Measurements from ENCODE around the gene YIPF2. TPM values are rescaled to one million over a fixed set of nuclear protein-coding genes. Genes with fewer than 3 reads are reported as not detected.
A peak's percentile ranks its signal among the peaks of the same experiment; 100 is the strongest.

Gene YIPF2
- total and polyA plus RNA-seq, 2 donors from 2014 or later = 64.7 to 70.3 TPM

- H3K4me1 ChIP-seq (ENCODE audit: control insufficient read depth in 2 of 3, insufficient read depth in 2 of 3, low read depth in 1 of 3, low read length in 3 of 3) = peaks cover 0 to 22% (median 3%) of the 10 kb centered on the region in 3 donors
- H3K36me3 ChIP-seq (ENCODE audit: control insufficient read depth in 2 of 3, insufficient read depth in 3 of 3, low read length in 3 of 3) = no peaks in the 10 kb centered on the region
- no peak overlapping the region for H3K4me3 ChIP-seq (ENCODE audit: low read length in 3 of 3)
- TF ChIP-seq CTCF (IDR thresholded peaks at IDR 0.05; ENCODE audit: borderline replicate concordance, extremely low read depth, insufficient read depth) = no peak
- intact Hi-C loops (cut with DNase I) = no loop called here
- peak overlapping the region; percentile 48 to 63 for H3K27ac ChIP-seq (ENCODE audit: low read depth in 2 of 2, low read length in 2 of 2)
- FAIRE-seq (no peak), DNase-seq (peak; percentile 84 to 92 (median 87))
- no peaks in the 10 kb centered on the region for H3K27me3 ChIP-seq (ENCODE audit: control insufficient read depth, insufficient read depth, low read length)
- no peak overlapping the region for H3K9ac ChIP-seq (ENCODE audit: low read length in 3 of 3)
- no peaks in the 10 kb centered on the region for H3K9me3 ChIP-seq (ENCODE audit: control insufficient read depth in 2 of 3, insufficient read depth in 1 of 3, low read length in 3 of 3)
Measured at GRCh38 chr19:10891405-10892086, 36.9 kb downstream of the YIPF2 start.

GRCh38 chr19:10889880-10890279 is 38.6 kb downstream of the YIPF2 start:
- Histone ChIP-seq H3K4me3 (ENCODE audit: low read length in 3 of 3) (no peak overlapping the region), H3K9ac (ENCODE audit: low read length in 3 of 3) (no peak overlapping the region), H3K4me1 (ENCODE audit: control insufficient read depth in 2 of 3, insufficient read depth in 2 of 3, low read depth in 1 of 3, low read length in 3 of 3) (peaks cover 0 to 17% (median 3%) of the 10 kb centered on the region in 3 donors), H3K27ac (ENCODE audit: low read depth in 2 of 2, low read length in 2 of 2) (no peak overlapping the region), H3K27me3 (ENCODE audit: control insufficient read depth, insufficient read depth, low read length) (no peaks in the 10 kb centered on the region), H3K9me3 (ENCODE audit: control insufficient read depth in 2 of 3, insufficient read depth in 1 of 3, low read length in 3 of 3) (no peaks in the 10 kb centered on the region), H3K36me3 (ENCODE audit: control insufficient read depth in 2 of 3, insufficient read depth in 3 of 3, low read length in 3 of 3) (no peaks in the 10 kb centered on the region)
- FAIRE-seq (no peak), DNase-seq (no peak)
- intact Hi-C loops (cut with DNase I) = no loop called here
- no peak for TF ChIP-seq CTCF (IDR thresholded peaks at IDR 0.05; ENCODE audit: borderline replicate concordance, extremely low read depth, insufficient read depth)

GRCh38 chr19:10888421-10888866 is 40.0 kb downstream of the YIPF2 start:
- Histone ChIP-seq H3K36me3 (ENCODE audit: control insufficient read depth in 2 of 3, insufficient read depth in 3 of 3, low read length in 3 of 3) (no peaks in the 10 kb centered on the region), H3K4me3 (ENCODE audit: low read length in 3 of 3) (no peak overlapping the region), H3K27me3 (ENCODE audit: control insufficient read depth, insufficient read depth, low read length) (no peaks in the 10 kb centered on the region), H3K27ac (ENCODE audit: low read depth in 2 of 2, low read length in 2 of 2) (no peak overlapping the region), H3K4me1 (ENCODE audit: control insufficient read depth in 2 of 3, insufficient read depth in 2 of 3, low read depth in 1 of 3, low read length in 3 of 3) (peaks cover 0 to 15% (median 3%) of the 10 kb centered on the region in 3 donors), H3K9ac (ENCODE audit: low read length in 3 of 3) (no peak overlapping the region), H3K9me3 (ENCODE audit: control insufficient read depth in 2 of 3, insufficient read depth in 1 of 3, low read length in 3 of 3) (no peaks in the 10 kb centered on the region)
- TF ChIP-seq CTCF (IDR thresholded peaks at IDR 0.05; ENCODE audit: borderline replicate concordance, extremely low read depth, insufficient read depth) = no peak
- intact Hi-C loops (cut with DNase I) = no loop called here
- peak in 4 of 5 donors; percentile 60 to 68 (median 64) for DNase-seq
- FAIRE-seq = no peak

Data from kidney (tissue), 14 donors.